ENCODE results near the gene BAZ2B. TPM values are rescaled to one million over a fixed set of nuclear protein-coding genes. Genes with fewer than 3 reads are reported as not detected.

The BAZ2B gene
- total and polyA plus RNA-seq, 9 of the 15 experiments (the other 6 are each of a cell fraction or from before 2014, with no cell fraction given), result 7.5 to 38.6 (median 19.8) TPM

- no peak for TF ChIP-seq CHD7 (IDR thresholded peaks at IDR 0.05; ENCODE audit: low read depth, low read length)
- TF ChIP-seq ZNF174 (CRISPR knock-in tag; IDR thresholded peaks at IDR 0.05), result no peak
- TF ChIP-seq TBL1XR1 (IDR thresholded peaks at IDR 0.05; ENCODE audit: low read length in 2 of 2), result no peak
- TF ChIP-seq ZNF311 (CRISPR knock-in tag; IDR thresholded peaks at IDR 0.05), result no peak
- TF ChIP-seq ZNF274 (IDR thresholded peaks at IDR 0.05; ENCODE audit: borderline replicate concordance, low read depth, low read length), result no peak
- TF ChIP-seq OTX1 (CRISPR knock-in tag; IDR thresholded peaks at IDR 0.05), result no peak
- no peak for TF ChIP-seq CCAR2 (IDR thresholded peaks at IDR 0.05; ENCODE audit: low read depth, low read length)
- peak; percentile 56 for TF ChIP-seq FUS (optimal IDR thresholded peaks at IDR 0.05; ENCODE audit: low read depth, low read length)
- TF ChIP-seq E2F6 (IDR thresholded peaks at IDR 0.05; ENCODE audit: borderline replicate concordance in 1 of 2, extremely low read depth in 1 of 2, insufficient read depth in 1 of 2, insufficient read length in 1 of 2, low read depth in 1 of 2, low read length in 1 of 2, poor library complexity in 1 of 2, severe bottlenecking in 1 of 2), result peak; percentile 74 to 93
- no peak for TF ChIP-seq NR3C1 (CRISPR knock-in tag; IDR thresholded peaks at IDR 0.05)
- no peak for TF ChIP-seq ZNF589 (CRISPR knock-in tag; IDR thresholded peaks at IDR 0.05; ENCODE audit: low read depth)
- no peak for TF ChIP-seq E4F1 (CRISPR knock-in tag; IDR thresholded peaks at IDR 0.05; ENCODE audit: borderline replicate concordance)
Measured at GRCh38 chr2:159285929-159286708, 330.2 kb downstream of the BAZ2B start, which contains the start of gene WDSUB1 (continued).

Measured in K562 (cell line).